Activated naive CD8-positive, alpha-beta T cell treated with anti-CD3 and anti-CD28 coated beads, Interleukin-2, amount 10 ng/mL, durations not matched to agents 7 days and 5 days (primary cell): Measurements from ENCODE around the gene PDE4C. TPM values are rescaled to one million over a fixed set of nuclear protein-coding genes. Genes with fewer than 3 reads are reported as not detected.

Experiments used
- ATAC-seq: fragments of 150-1000 bp; cut with Tn5 transposase; one replicate; pipeline ENCODE4 v1.10.0; 2021; ENCODE audit warnings: low read depth, moderate library complexity
- POLR2A ChIA-PET: fragments of 350-600 bp; sonication (Branson Sonifier 250); formaldehyde crosslinking; loops from one replicate; lab custom pipeline; 2021; ENCODE audit warnings: antibody characterized with exemption; lab: Charles Lee
- DNase-seq: peaks from one replicate; pipeline ENCODE4 v3.0.0; 2021
- H3K27ac Mint-ChIP-seq: one replicate; pipeline ENCODE4 v1.8.0; 2022; ENCODE audit warnings: mild to moderate bottlenecking, mixed read lengths
- H3K27me3 Mint-ChIP-seq: one replicate; pipeline ENCODE4 v1.8.0; 2022; ENCODE audit warnings: mild to moderate bottlenecking, moderate library complexity, mixed read lengths
- H3K36me3 Mint-ChIP-seq: one replicate; pipeline ENCODE4 v1.8.0; 2021; ENCODE audit warnings: mild to moderate bottlenecking, mixed read lengths
- H3K4me1 Mint-ChIP-seq: one replicate; pipeline ENCODE4 v1.8.0; 2021; ENCODE audit warnings: mixed read lengths
- H3K4me3 Mint-ChIP-seq: one replicate; pipeline ENCODE4 v1.8.0; 2022; ENCODE audit warnings: mild to moderate bottlenecking, moderate library complexity, mixed read lengths
- H3K9me3 Mint-ChIP-seq: one replicate; pipeline ENCODE4 v1.8.0; 2021; ENCODE audit warnings: mixed read lengths
- total RNA-seq, 2 experiments: library from RNA; stranded (reverse); gene quantifications; one replicate each; pipeline ENCODE4 v1.2.3, GENCODE V29; 2021

The PDE4C gene
- total RNA-seq, 2 experiments from 2014 or later, result 0.65 TPM; not detected in 1

GRCh38 chr19:18194554-18195238 is 31.5 kb downstream of the PDE4C start:
- ATAC-seq (no peak), DNase-seq (peak; percentile 59)
- peaks cover 4% of the 10 kb centered on the region for H3K36me3 Mint-ChIP-seq
- H3K9me3 Mint-ChIP-seq, result no peaks in the 10 kb centered on the region
- peak overlapping the region; percentile 89 for H3K4me3 Mint-ChIP-seq
- H3K4me1 Mint-ChIP-seq, result peaks cover 15% of the 10 kb centered on the region
- POLR2A ChIA-PET, result interaction anchor here (0.5 to 2.7 kb wide), 6 partner anchors 10 to 128 kb away, joined by 3 to 15 read pairs (median 3); partner anchors contain the start of genes JUND, LSM4 and RAB3A
- H3K27ac Mint-ChIP-seq, result peak overlapping the region; percentile 45
- H3K27me3 Mint-ChIP-seq, result no peaks in the 10 kb centered on the region

GRCh38 chr19:18194181-18194530 is 32.1 kb downstream of the PDE4C start:
- ATAC-seq, result no peak
- Mint-ChIP-seq H3K4me1 (peaks cover 15% of the 10 kb centered on the region), H3K27ac (peak overlapping the region; percentile 88), H3K9me3 (no peaks in the 10 kb centered on the region), H3K27me3 (no peaks in the 10 kb centered on the region), H3K36me3 (peaks cover 4% of the 10 kb centered on the region), H3K4me3 (peak overlapping the region; percentile 89)
- no peak for DNase-seq
- POLR2A ChIA-PET, result interaction anchor here (0.5 to 2.7 kb wide), 6 partner anchors 10 to 129 kb away, joined by 3 to 15 read pairs (median 3); partner anchors contain the start of genes LSM4 and RAB3A

GRCh38 chr19:18193388-18194180 is 32.7 kb downstream of the PDE4C start:
- H3K27me3 Mint-ChIP-seq, result no peaks in the 10 kb centered on the region
- ATAC-seq, result no peak

GRCh38 chr19:18192673-18193387 is 33.4 kb downstream of the PDE4C start, which contains the start of gene MPV17L2:
Gene MPV17L2 (plus strand): TSS chr19:18193218. CDS start chr19:18193282, 64 bp downstream.
- Mint-ChIP-seq H3K4me1 (peaks cover 15% of the 10 kb centered on the region), H3K27me3 (no peaks in the 10 kb centered on the region), H3K4me3 (peak within 1 kb of the TSS; percentile 89), H3K9me3 (no peaks in the 10 kb centered on the region), H3K36me3 (peaks cover 4% of the 10 kb centered on the region), H3K27ac (peak within 1 kb of the TSS; percentile 88)
- POLR2A ChIA-PET, result interaction anchor here (0.7 to 2.2 kb wide), 9 partner anchors 11 to 219 kb away, joined by 3 to 24 read pairs (median 3); partner anchors contain the start of genes IFI30, JUND, LSM4 and RAB3A
- peak; percentile 95 for ATAC-seq
- DNase-seq, result peak; percentile 96

More at GRCh38 chr19:18193388-18194180, 32.7 kb downstream of the PDE4C start:
- Mint-ChIP-seq H3K27ac (peak overlapping the region; percentile 88), H3K4me3 (peak overlapping the region; percentile 89), H3K4me1 (peaks cover 15% of the 10 kb centered on the region), H3K36me3 (peaks cover 4% of the 10 kb centered on the region), H3K9me3 (no peaks in the 10 kb centered on the region)
- POLR2A ChIA-PET, result interaction anchor here (0.7 to 2.7 kb wide), 10 partner anchors 11 to 218 kb away, joined by 3 to 24 read pairs (median 4); partner anchors contain the start of genes IFI30, JUND, LSM4 and RAB3A
- DNase-seq, result no peak

- Mint-ChIP-seq H3K36me3 (peaks cover 4% of the 10 kb centered on the region), H3K27me3 (no peaks in the 10 kb centered on the region), H3K4me1 (peaks cover 15% of the 10 kb centered on the region), H3K4me3 (peak overlapping the region; percentile 89), H3K27ac (peak overlapping the region; percentile 88), H3K9me3 (no peaks in the 10 kb centered on the region)
- ATAC-seq (no peak), DNase-seq (no peak)
- POLR2A ChIA-PET, result interaction anchor here (0.5 to 2.2 kb wide), 8 partner anchors 13 to 366 kb away, joined by 3 to 24 read pairs (median 4); partner anchors contain the start of genes IFI30 and JUND
These were observed 34.6 kb downstream of the PDE4C start for GRCh38 chr19:18191640-18192062.

GRCh38 chr19:18190278-18190677 is 36.0 kb downstream of the PDE4C start:
- POLR2A ChIA-PET, result interaction anchor here (0.6 kb wide), 1 partner anchor 32 kb away, joined by 3 read pairs; no protein-coding TSS in a partner anchor
- ATAC-seq (no peak), DNase-seq (no peak)
- Mint-ChIP-seq H3K27ac (no peak overlapping the region), H3K4me1 (peaks cover 15% of the 10 kb centered on the region), H3K36me3 (peaks cover 3% of the 10 kb centered on the region), H3K9me3 (no peaks in the 10 kb centered on the region), H3K27me3 (no peaks in the 10 kb centered on the region), H3K4me3 (no peak overlapping the region)

- Mint-ChIP-seq H3K9me3 (no peaks in the 10 kb centered on the region), H3K27ac (no peak overlapping the region), H3K36me3 (no peaks in the 10 kb centered on the region), H3K4me3 (no peak overlapping the region), H3K4me1 (no peaks in the 10 kb centered on the region), H3K27me3 (no peaks in the 10 kb centered on the region)
- ATAC-seq (no peak), DNase-seq (no peak)
- POLR2A ChIA-PET, result interaction anchor here (0.7 kb wide), 1 partner anchor 72 kb away, joined by 7 read pairs; no protein-coding TSS in a partner anchor
These were observed 40.7 kb downstream of the PDE4C start for GRCh38 chr19:18185538-18185937.

- no peaks in the 10 kb centered on the region for H3K4me1 Mint-ChIP-seq
- DNase-seq, result no peak
- H3K27ac Mint-ChIP-seq, result no peak overlapping the region
- no peaks in the 10 kb centered on the region for H3K27me3 Mint-ChIP-seq
- H3K36me3 Mint-ChIP-seq, result peaks cover 3% of the 10 kb centered on the region
- H3K4me3 Mint-ChIP-seq, result no peak overlapping the region
- no peaks in the 10 kb centered on the region for H3K9me3 Mint-ChIP-seq
- no peak for ATAC-seq
- POLR2A ChIA-PET, result interaction anchor here (0.7 kb wide), 1 partner anchor 9 kb away, joined by 3 read pairs; the partner anchor contains the start of gene IFI30
These were observed 42.7 kb downstream of the PDE4C start for GRCh38 chr19:18183529-18183928.

- Mint-ChIP-seq H3K9me3 (no peaks in the 10 kb centered on the region), H3K27me3 (no peaks in the 10 kb centered on the region), H3K4me3 (no peak overlapping the region), H3K36me3 (peaks cover 18% of the 10 kb centered on the region), H3K4me1 (peaks cover 11% of the 10 kb centered on the region), H3K27ac (no peak overlapping the region)
- no peak for ATAC-seq
- POLR2A ChIA-PET, result interaction anchor here (1.2 kb wide), 1 partner anchor 70 kb away, joined by 4 read pairs; no protein-coding TSS in a partner anchor
- no peak for DNase-seq
These were observed 46.3 kb downstream of the PDE4C start for GRCh38 chr19:18179957-18180356.

- no peaks in the 10 kb centered on the region for H3K27me3 Mint-ChIP-seq
- peaks cover 28% of the 10 kb centered on the region for H3K4me1 Mint-ChIP-seq
- no peak overlapping the region for H3K4me3 Mint-ChIP-seq
- DNase-seq, result no peak
- no peaks in the 10 kb centered on the region for H3K9me3 Mint-ChIP-seq
- POLR2A ChIA-PET, result interaction anchor here (0.7 kb wide), 1 partner anchor 16 kb away, joined by 3 read pairs; the partner anchor contains the start of gene MPV17L2
- ATAC-seq, result no peak
- H3K27ac Mint-ChIP-seq, result no peak overlapping the region
- peaks cover 18% of the 10 kb centered on the region for H3K36me3 Mint-ChIP-seq
These were observed 49.6 kb downstream of the PDE4C start for GRCh38 chr19:18176367-18177310.

- no peaks in the 10 kb centered on the region for H3K9me3 Mint-ChIP-seq
- peaks cover 18% of the 10 kb centered on the region for H3K36me3 Mint-ChIP-seq
- H3K27ac Mint-ChIP-seq, result no peak overlapping the region
- peaks cover 28% of the 10 kb centered on the region for H3K4me1 Mint-ChIP-seq
- POLR2A ChIA-PET, result interaction anchor here (1.4 to 1.9 kb wide), 4 partner anchors 14 to 106 kb away, joined by 3 to 9 read pairs (median 6); partner anchors contain the start of genes JUND and MPV17L2
- no peaks in the 10 kb centered on the region for H3K27me3 Mint-ChIP-seq
- peak overlapping the region; percentile 87 for H3K4me3 Mint-ChIP-seq
- ATAC-seq, result no peak
- DNase-seq, result no peak
These were observed 51.3 kb downstream of the PDE4C start for GRCh38 chr19:18174983-18175382.
